Measurements from ENCODE around the gene OR6V1.

GRCh38 chr7:143008007-143008901 is 43.9 kb upstream of the OR6V1 start:
- TF ChIP-seq CTCF (IDR thresholded peaks at IDR 0.05): peak; percentile 90 to 98 (median 96)
- TF ChIP-seq POLR2A (IDR thresholded peaks at IDR 0.05): no peak

Data from right lobe of liver (tissue), 4 donors.